Breast epithelium (tissue), 3 donors: ENCODE results near the gene SUFU.

ENCODE experiments used
- CTCF ChIP-seq, 3 donors: fragments of 450-650 bp; IDR thresholded peaks; one replicate each; pipeline ENCODE4 v1.5.1; 2016 to 2017; ENCODE audit warnings: antibody characterized with exemption in 3 of 3, mild to moderate bottlenecking in 3 of 3, moderate library complexity in 3 of 3
- POLR2AphosphoS5 ChIP-seq, 3 donors: sonication (generic); formaldehyde crosslinking; IDR thresholded peaks; one replicate each; pipeline ENCODE4 v1.6.1; 2017; ENCODE audit warnings: antibody characterized with exemption in 3 of 3

GRCh38 chr10:102502029-102502336 lies 1.8 kb upstream of the SUFU start:
- TF ChIP-seq CTCF (IDR thresholded peaks at IDR 0.05) (no peak), POLR2AphosphoS5 (IDR thresholded peaks at IDR 0.05) (peak in 1 of 3 donors; percentile 34)
